Measurements from ENCODE around the gene PLCG1. TPM values are rescaled to one million over a fixed set of nuclear protein-coding genes. Genes with fewer than 3 reads are reported as not detected.

PLCG1 gene
- total RNA-seq, 4 donors from 2014 or later: 93.0 to 357 (median 191) TPM

DNA sequence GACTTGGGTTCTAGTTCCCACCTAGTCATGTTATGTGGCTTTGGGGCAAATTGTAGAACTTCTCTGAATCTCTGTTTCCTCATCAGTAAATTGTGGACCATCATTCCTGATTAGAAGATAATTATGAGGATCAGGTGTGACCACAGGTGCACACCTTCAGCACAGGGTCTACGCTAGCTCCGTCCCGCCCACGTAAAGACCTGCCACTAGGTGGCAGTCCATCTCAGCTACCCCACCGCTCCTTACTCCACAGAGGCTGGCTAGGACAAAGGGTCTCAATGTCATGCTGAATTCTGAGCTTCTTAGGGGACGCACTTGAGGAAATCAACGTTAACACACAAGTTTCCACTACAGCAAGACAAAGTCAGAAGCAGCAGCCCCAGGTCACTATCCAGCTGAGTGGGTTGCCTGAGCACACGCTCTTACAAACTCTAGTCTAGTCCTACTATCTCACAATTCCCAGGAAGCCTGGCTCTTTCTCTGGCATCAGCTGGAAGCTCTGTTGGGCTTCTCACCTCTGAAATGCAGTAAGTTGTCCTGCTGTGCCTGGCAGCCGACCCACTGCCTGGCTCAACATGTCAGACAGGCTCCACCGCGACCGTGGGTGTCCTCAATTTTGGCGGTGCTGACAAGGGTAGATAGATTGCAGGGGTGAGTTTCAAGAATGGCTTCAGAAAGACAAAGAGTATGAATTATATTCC is 2.0 kb upstream of the PLCG1 start:
- H3K27me3 ChIP-seq: no peaks in the 10 kb centered on the region
- DNase-seq: peak; percentile 61 to 82 (median 63)
- TF ChIP-seq, protein P1, sequence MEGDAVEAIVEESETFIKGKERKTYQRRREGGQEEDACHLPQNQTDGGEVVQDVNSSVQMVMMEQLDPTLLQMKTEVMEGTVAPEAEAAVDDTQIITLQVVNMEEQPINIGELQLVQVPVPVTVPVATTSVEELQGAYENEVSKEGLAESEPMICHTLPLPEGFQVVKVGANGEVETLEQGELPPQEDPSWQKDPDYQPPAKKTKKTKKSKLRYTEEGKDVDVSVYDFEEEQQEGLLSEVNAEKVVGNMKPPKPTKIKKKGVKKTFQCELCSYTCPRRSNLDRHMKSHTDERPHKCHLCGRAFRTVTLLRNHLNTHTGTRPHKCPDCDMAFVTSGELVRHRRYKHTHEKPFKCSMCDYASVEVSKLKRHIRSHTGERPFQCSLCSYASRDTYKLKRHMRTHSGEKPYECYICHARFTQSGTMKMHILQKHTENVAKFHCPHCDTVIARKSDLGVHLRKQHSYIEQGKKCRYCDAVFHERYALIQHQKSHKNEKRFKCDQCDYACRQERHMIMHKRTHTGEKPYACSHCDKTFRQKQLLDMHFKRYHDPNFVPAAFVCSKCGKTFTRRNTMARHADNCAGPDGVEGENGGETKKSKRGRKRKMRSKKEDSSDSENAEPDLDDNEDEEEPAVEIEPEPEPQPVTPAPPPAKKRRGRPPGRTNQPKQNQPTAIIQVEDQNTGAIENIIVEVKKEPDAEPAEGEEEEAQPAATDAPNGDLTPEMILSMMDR (IDR thresholded peaks at IDR 0.05): peak; percentile 66 to 79 (median 75)
- TF ChIP-seq POLR2A (IDR thresholded peaks at IDR 0.05): no peak
- no peaks in the 10 kb centered on the region for H3K36me3 ChIP-seq
- H3K4me3 ChIP-seq: no peak overlapping the region
- H3K27ac ChIP-seq: no peak overlapping the region
- H3K9me3 ChIP-seq: no peaks in the 10 kb centered on the region
- peaks cover 3 to 26% (median 4%) of the 10 kb centered on the region in 4 donors for H3K4me1 ChIP-seq

DNA sequence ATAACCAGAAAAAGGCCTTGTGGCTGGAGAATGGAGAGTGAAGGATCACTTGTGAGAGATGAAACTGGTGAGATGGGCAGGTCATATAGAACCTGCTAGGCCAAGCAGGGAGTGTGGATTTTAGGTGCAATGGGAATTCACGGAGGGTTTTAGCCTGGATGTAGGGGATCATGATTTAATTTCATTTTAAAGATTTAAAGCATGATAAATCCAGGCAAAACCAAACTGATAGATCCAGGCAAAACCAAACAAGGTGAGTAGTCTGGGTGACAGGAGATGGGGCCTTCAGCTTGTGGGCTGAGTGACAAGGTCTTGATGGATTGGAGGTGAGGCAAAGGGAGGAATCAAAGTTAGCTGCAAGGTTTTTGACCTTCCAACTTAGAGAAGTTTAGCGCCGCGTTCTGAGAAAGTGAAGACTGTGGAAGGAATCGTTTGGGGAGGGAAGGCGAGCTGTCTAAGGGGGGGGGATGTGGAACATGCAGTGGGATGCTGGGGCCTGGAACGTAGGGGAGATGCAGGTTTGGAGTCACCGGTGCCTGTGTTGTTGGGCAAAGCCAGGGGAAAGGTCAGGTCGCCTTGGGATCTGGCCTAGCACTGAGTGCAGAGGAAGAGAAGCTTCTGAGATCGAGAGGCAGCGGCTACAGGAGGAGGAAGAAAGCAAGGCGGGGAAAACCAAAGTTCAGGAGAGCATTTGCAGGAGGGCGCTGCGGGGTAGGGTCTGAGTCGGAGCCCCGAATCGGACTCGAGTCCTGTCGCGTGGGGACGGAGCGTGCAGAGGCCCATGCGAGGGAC is 1.3 kb upstream of the PLCG1 start:
- TF ChIP-seq, protein P1 (IDR thresholded peaks at IDR 0.05): no peak
- TF ChIP-seq POLR2A (IDR thresholded peaks at IDR 0.05): no peak
- H3K4me3 ChIP-seq: peak overlapping the region; percentile 92 to 96 (median 94)
- DNase-seq: peak in 1 of 3 donors; percentile 29

DNA sequence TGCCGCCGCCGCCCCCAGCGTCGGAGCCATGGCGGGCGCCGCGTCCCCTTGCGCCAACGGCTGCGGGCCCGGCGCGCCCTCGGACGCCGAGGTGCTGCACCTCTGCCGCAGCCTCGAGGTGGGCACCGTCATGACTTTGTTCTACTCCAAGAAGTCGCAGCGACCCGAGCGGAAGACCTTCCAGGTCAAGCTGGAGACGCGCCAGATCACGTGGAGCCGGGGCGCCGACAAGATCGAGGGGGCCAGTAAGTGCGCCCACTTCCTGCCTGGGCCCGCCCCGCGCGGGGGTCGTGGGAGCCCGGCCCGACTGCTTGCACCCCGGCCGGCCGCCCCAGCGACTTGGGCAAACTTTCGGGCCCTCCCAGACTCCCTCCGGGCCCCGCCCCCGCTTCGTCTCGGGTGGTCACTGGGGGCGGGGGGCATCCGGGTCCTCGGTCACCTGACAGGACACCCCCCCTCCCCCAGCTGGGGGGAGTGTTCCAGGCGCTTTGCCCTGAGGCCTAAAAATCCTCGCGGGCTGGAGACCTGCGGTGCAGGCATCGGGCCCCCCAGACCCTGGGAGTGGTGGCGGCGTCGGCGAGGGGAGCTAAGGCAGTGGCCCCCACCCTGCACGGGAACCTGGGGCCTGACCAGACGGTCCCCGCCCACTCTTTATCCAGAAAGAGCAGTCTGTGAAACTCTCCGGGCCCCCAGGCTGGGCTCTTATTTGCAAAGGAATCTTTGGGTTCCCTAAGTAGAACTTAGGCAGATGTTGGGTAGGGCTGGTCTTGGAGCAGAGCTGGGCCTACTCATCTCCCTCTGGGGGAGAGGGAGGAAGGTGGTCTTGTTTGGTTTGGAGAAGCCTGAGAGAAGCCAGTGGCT is 501 bp downstream of the PLCG1 start:
- DNase-seq: peak; percentile 60 to 87 (median 71)
- Histone ChIP-seq H3K27me3 (no peaks in the 10 kb centered on the region), H3K36me3 (no peaks in the 10 kb centered on the region), H3K4me3 (peak overlapping the region; percentile 92 to 96 (median 94)), H3K4me1 (peaks cover 3 to 47% (median 12%) of the 10 kb centered on the region in 4 donors), H3K27ac (peak overlapping the region; percentile 94 to 99 (median 96)), H3K9me3 (no peaks in the 10 kb centered on the region)
- no peak for TF ChIP-seq POLR2A (IDR thresholded peaks at IDR 0.05)
- TF ChIP-seq, protein P1 (IDR thresholded peaks at IDR 0.05): no peak

More for the DNA sequence above, 1.3 kb upstream of the PLCG1 start:
- H3K36me3 ChIP-seq: no peaks in the 10 kb centered on the region
- H3K4me1 ChIP-seq: peaks cover 3 to 34% (median 7%) of the 10 kb centered on the region in 4 donors
- no peaks in the 10 kb centered on the region for H3K27me3 ChIP-seq
- H3K9me3 ChIP-seq: no peaks in the 10 kb centered on the region
- peak overlapping the region; percentile 94 to 99 (median 96) for H3K27ac ChIP-seq

DNA sequence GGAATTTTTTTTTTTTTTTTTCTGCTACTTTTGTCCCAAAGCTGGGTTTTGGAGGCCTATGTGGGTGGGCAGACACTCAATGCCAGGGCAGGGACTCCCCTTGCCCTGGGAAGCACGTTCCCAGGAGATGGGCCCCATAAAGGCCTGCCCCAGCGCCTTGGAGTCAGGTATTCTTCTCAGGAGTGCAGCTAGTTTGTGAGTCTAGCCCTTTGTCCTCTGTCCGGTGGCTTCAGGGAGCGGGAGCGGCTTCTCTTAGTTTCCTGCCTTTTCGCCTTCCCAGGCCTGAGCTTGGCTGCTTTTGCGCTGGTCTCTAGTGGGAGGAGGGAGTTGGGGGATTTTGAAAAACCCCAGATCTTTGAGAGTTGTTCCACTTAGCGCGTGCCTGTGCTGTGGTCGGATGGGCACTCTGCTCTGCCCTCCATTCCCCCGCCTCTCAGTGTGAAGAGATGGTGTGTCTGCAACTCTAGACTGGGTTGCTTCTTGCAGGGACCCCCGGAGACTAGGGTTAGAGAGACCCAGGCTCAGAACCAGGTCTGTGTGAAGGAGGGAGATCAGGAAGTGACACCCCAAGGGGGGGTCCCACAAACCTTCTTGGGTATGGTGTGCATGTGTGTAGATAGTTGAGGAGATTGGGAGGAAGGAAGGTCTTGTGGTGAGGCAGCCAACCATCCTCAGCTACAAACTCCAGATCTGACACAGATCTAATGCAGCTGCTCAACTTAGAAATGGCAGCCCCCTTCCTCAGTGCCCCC is 1.3 kb downstream of the PLCG1 start:
- H3K9me3 ChIP-seq: no peaks in the 10 kb centered on the region
- H3K27ac ChIP-seq: peak overlapping the region; percentile 94 to 99 (median 96)
- peak overlapping the region; percentile 92 to 96 (median 94) for H3K4me3 ChIP-seq
- H3K4me1 ChIP-seq: peaks cover 3 to 53% (median 12%) of the 10 kb centered on the region in 4 donors
- no peaks in the 10 kb centered on the region for H3K36me3 ChIP-seq
- no peaks in the 10 kb centered on the region for H3K27me3 ChIP-seq
- DNase-seq: peak; percentile 51 to 68 (median 61)
- TF ChIP-seq POLR2A (IDR thresholded peaks at IDR 0.05): peak in 1 of 2 donors; percentile 15
- TF ChIP-seq, protein P1 (IDR thresholded peaks at IDR 0.05): no peak
